ENCODE results near the gene RASSF3.

GRCh38 chr12:64600164-64600561 is 10.1 kb upstream of the RASSF3 start:
- TF ChIP-seq CTCF (IDR thresholded peaks at IDR 0.05) (no peak), POLR2A (IDR thresholded peaks at IDR 0.05) (no peak)
